HL-60 (cell line): ENCODE data around the gene EFNB1.

Experiments
- CTCF ChIP-seq: IDR thresholded peaks from one replicate; pipeline ENCODE4 v1.5.1; 2011; ENCODE audit warnings: low read length, control low read depth, inconsistent platforms; ENCODE audit not compliant: insufficient read depth
- GABPA ChIP-seq: IDR thresholded peaks from 2 replicates; pipeline ENCODE4 v1.6.1; 2012; ENCODE audit warnings: low read depth
- POLR2AphosphoS5 ChIP-seq: IDR thresholded peaks from 2 replicates; pipeline ENCODE4 v1.6.1; 2012; ENCODE audit warnings: low read depth
- REST ChIP-seq: IDR thresholded peaks from 2 replicates; pipeline ENCODE4 v1.6.1; 2012; ENCODE audit warnings: low read depth; ENCODE audit not compliant: insufficient replicate concordance
- SPI1 ChIP-seq: IDR thresholded peaks from 2 replicates; pipeline ENCODE4 v1.6.1; 2012; ENCODE audit warnings: low read depth, mild to moderate bottlenecking, borderline replicate concordance

- TF ChIP-seq REST, result no peak
- no peak for TF ChIP-seq CTCF
- no peak for TF ChIP-seq GABPA
- TF ChIP-seq POLR2AphosphoS5, result no peak
- no peak for TF ChIP-seq SPI1
Observed at GRCh38 chrX:68821616-68822015, 7.2 kb upstream of the EFNB1 start.
